Measurements from ENCODE around the gene COBLL1.

- TF ChIP-seq EZH2 (IDR thresholded peaks at IDR 0.05) (no peak), POLR2AphosphoS5 (IDR thresholded peaks at IDR 0.05; ENCODE audit: borderline replicate concordance, low read depth, low read length) (no peak)
These were observed 198.6 kb downstream of the COBLL1 start for GRCh38 chr2:164642946-164643555.
